GM12875 (cell line): ENCODE measurements around the gene BMAL1.

Experiments
- H3K4me3 ChIP-seq: one replicate; pipeline ENCODE4 v1.5.1; 2011; ENCODE audit warnings: low read depth, low read length, control low read depth
- CTCF ChIP-seq: IDR thresholded peaks from 2 replicates; pipeline ENCODE4 v1.5.1; 2011; ENCODE audit warnings: low read depth, mild to moderate bottlenecking, control low read depth, inconsistent platforms, low read length, moderate library complexity, borderline replicate concordance; ENCODE audit not compliant: insufficient read depth

The BMAL1 gene

GRCh38 chr11:13321431-13321830 lies 43.8 kb downstream of the BMAL1 start:
- H3K4me3 ChIP-seq, result no peak overlapping the region
- TF ChIP-seq CTCF, result no peak

- no peak for TF ChIP-seq CTCF
These were observed 46.6 kb downstream of the BMAL1 start for GRCh38 chr11:13324141-13324540.

GRCh38 chr11:13324709-13325108 lies 47.1 kb downstream of the BMAL1 start:
- H3K4me3 ChIP-seq, result no peak overlapping the region
- TF ChIP-seq CTCF, result no peak

More at GRCh38 chr11:13324141-13324540, 46.6 kb downstream of the BMAL1 start:
- H3K4me3 ChIP-seq, result no peak overlapping the region

- no peak overlapping the region for H3K4me3 ChIP-seq
- no peak for TF ChIP-seq CTCF
These were observed 49.8 kb downstream of the BMAL1 start for GRCh38 chr11:13327421-13327820.

GRCh38 chr11:13328286-13328685 lies 50.7 kb downstream of the BMAL1 start:
- TF ChIP-seq CTCF, result no peak
- no peak overlapping the region for H3K4me3 ChIP-seq

- TF ChIP-seq CTCF, result no peak
- no peak overlapping the region for H3K4me3 ChIP-seq
These were observed 52.2 kb downstream of the BMAL1 start for GRCh38 chr11:13329670-13330356.

GRCh38 chr11:13332124-13332523 lies 54.5 kb downstream of the BMAL1 start:
- no peak for TF ChIP-seq CTCF
- no peak overlapping the region for H3K4me3 ChIP-seq
